Measurements from ENCODE around the gene EEIG1.
A peak's percentile ranks its signal among the peaks of the same experiment; 100 is the strongest.

EEIG1 gene

DNA sequence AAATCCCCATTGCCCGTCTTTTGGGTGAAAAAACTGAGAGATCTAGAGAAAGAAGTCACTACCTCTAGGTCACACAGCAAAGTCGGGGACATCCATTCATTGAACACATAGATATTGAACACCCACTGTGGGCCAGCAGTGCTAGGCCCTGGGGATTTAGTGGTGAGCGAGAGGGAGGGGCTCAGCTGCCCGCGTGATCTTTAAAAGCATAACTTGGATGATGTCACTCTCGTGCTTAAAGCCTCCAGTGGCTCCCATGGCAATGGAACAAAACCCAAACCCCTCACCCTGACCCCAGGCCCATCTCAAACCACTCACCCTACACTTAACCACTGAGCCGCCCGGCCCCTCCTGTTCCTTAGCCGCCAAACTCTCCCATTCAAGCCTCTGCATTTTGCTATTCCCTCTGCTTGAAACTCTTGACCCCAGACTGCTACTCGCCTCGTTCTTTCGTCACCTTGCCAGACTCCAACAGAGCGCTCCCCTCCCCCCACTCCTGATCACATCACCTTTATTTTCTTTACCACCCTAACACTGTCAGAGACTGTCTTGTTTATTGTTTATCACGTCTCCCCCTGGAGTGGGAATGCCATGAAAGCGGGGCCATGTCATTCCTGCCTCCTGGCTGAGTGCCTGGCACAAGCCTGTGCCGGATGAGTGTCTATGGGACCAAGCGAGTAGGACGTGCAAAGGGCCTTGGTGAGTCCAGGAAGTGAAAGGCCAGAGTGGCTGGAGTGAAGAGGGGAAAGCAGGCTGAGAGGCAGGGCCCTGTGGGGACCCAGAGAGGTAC lies 49.5 kb downstream of the EEIG1 start:
- Histone ChIP-seq H3K27ac (ENCODE audit: insufficient read depth, low read length, poor library complexity, severe bottlenecking) (peak overlapping the region; percentile 20), H3K27me3 (replicated peaks; ENCODE audit: control insufficient read depth, insufficient read depth, low read length, poor library complexity, severe bottlenecking) (no peaks in the 10 kb centered on the region), H3K9me3 (ENCODE audit: control insufficient read depth, low read length) (no peaks in the 10 kb centered on the region), H3K4me1 (ENCODE audit: control insufficient read depth, insufficient read depth, low read length, poor library complexity, severe bottlenecking) (peaks cover 41% of the 10 kb centered on the region), H3K36me3 (ENCODE audit: control insufficient read depth, insufficient read depth, low read length) (no peaks in the 10 kb centered on the region), H3K4me3 (ENCODE audit: insufficient read depth, low read depth, low read length, poor library complexity, severe bottlenecking) (peak overlapping the region; percentile 65)
- DNase-seq: no peak
